GM18861 (cell line): ENCODE results near the gene PMS2.
"Not testable (repeated sequence)": the region's sequence is repeated elsewhere in the genome, so short reads cannot be mapped to it uniquely, and the experiment has no call there.

Experiments
- ATAC-seq: cut with Tn5 transposase; IDR thresholded peaks from one replicate; pipeline ENCODE4 v1.9.1; 2021; ENCODE audit not compliant: unreplicated experiment

PMS2 gene, protein sequence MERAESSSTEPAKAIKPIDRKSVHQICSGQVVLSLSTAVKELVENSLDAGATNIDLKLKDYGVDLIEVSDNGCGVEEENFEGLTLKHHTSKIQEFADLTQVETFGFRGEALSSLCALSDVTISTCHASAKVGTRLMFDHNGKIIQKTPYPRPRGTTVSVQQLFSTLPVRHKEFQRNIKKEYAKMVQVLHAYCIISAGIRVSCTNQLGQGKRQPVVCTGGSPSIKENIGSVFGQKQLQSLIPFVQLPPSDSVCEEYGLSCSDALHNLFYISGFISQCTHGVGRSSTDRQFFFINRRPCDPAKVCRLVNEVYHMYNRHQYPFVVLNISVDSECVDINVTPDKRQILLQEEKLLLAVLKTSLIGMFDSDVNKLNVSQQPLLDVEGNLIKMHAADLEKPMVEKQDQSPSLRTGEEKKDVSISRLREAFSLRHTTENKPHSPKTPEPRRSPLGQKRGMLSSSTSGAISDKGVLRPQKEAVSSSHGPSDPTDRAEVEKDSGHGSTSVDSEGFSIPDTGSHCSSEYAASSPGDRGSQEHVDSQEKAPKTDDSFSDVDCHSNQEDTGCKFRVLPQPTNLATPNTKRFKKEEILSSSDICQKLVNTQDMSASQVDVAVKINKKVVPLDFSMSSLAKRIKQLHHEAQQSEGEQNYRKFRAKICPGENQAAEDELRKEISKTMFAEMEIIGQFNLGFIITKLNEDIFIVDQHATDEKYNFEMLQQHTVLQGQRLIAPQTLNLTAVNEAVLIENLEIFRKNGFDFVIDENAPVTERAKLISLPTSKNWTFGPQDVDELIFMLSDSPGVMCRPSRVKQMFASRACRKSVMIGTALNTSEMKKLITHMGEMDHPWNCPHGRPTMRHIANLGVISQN

DNA sequence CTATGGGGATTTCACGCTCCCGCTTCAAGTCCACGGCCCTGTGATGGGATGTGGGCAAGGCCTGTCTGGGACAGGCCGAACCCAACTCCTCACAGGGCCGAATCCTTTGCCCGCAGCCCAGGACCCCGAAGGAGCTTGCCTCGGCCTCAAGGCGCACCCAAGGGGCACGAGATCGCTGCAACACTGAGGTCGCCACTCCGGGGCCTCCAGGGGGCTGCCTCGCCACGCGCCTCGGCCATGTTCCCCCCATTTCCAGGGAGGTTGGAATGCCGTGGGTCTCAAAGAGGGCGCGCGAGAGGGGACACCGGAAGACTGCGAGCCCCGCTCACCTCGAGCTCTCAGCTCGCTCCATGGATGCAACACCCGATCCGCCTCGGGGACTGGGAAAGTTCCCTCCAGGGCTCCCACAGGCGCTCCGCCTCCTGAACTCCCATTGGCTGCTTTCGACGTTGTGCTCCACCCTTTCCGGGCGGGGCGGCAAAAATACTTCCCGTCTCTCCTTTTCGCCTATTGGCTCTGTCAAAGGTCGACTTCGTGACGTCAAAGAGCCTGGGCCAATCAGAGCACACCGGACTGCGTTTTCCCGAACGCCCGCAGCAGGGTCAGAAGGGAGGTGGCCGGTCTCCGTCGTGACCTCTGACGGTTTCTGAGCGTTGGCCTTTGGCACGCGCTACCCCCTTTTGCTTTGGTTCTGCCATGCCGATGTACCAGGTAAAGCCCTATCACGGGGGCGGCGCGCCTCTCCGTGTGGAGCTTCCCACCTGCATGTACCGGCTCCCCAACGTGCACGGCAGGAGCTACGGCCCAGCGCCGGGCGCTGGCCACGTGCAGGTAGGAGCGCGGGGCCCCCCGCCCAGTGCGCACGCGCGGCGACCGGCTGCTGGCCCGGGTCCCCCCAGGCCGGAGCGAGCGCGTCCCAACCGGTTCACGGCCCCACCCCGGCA, at the start of gene PMS2, which contains the start of gene AIMP2:
Gene PMS2 (minus strand): TSS at position 382 of the 944 bp plus-strand sequence. CDS start 30 bp downstream, at position 352.
Gene AIMP2 (plus strand): TSS at position 605 of the 944 bp plus-strand sequence. CDS start 92 bp downstream, at position 697.
- peak; percentile 84 for ATAC-seq

DNA sequence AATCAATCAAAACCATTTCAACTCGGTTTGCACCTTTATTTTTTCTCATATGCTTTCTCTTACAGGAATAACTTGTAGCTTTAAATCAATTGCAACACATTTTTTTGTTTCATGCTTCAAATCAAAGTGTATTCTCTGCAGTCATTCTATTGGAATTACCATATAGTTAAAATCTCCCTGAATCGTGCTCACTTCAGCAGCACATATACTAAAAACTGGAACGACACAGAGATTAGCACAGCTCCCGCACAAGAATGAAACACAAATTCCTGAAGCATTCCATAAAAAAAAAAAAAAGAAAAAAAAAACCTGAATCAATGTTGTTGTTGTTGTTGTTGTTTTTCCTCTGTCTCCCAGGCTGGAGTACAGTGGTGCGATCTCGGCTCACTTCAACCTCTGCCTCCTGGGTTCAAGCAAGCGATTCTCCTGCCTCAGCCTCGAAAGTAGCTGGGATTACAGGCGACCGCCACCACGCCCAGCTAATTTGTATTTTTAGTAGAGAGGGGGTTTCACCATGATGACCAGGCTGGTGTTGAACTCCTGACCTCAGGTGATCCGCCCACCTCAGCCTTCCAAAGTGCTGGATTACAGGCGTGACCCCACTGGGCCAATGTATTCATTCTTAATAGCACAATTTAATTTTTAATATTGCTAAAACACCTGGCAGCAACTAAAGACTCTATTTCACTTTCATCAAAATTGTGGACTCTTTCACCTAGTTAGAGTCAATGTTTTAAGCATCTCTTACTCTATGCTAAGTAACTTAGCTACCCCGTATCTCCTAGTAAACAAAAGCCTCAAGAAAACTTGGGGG, 48.7 kb upstream of the PMS2 start:
- ATAC-seq = no peak

DNA sequence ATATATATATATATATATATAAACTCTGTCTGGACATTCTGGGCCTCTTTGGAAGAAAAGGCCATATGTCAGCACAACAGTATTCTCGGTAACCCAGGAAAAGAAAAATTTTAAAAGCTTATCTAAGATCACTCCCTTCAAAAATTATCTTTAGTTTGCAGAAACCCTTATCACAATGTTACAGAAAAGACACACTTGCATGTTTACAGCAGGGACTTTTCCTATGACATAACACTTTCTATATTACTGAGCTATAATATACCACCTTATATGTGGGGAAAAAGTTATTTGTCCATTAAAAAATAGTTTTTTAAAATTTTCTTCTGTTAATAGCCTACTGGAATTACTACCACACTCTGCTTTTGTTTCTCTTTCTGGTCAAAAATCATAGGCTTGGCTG, 47.8 kb upstream of the PMS2 start:
- ATAC-seq = no peak

DNA sequence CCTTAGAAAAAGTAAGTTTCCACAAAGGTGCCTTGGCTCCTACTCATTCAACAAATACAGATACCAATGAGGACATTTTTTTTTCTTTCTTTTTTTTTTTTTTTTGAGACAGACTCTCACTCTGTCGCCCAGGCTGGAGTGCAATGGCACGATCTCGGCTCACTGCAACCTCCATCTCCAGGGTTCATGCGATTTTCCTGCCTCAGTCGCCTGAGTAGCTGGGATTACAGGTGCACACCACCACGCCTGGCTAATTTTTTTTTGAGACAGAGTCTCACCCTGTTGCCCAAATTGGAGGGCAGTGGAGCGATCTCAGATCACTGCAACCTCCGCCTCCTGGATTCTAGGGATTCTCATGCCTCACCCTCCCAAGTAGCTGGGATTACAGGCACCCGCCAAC, 42.3 kb upstream of the PMS2 start:
- not testable (repeated sequence) for ATAC-seq

DNA sequence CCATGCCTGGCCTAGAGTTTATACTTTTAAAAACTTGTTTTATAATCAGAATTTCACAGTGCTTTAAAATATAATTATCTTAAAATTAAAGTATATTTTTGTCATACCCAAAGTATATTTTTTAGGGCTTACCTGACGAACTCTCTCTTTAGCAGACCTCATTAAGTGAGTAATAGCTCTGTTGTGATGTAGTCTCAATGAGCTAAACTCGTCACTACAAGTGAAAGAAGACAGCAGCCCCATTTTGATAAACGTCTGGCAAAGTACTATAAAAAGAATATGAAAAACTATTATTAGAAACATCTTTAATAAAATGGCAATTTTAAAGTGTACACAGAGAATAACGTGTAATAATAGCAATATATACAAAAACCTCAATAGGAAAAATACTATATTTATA, 40.9 kb upstream of the PMS2 start:
- no peak for ATAC-seq

DNA sequence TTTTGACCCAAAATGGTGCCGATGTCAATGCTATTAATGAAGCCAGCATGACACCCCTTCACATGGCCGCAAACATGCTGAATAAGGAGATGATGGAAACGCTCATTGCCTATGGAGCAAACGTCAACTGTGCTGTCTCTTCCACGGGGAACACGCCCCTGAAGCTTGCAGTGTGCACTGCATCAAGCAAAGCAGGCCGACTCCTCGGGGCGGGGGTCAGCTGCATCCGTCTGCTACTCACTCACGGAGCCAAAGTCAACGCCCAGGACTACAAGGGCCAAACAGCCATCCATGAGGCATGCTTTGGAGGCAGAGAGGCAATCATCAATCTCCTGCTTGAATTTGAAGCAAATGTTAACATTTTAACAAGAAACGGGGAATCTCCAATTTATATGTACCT, 26.8 kb upstream of the PMS2 start:
- ATAC-seq = no peak

DNA sequence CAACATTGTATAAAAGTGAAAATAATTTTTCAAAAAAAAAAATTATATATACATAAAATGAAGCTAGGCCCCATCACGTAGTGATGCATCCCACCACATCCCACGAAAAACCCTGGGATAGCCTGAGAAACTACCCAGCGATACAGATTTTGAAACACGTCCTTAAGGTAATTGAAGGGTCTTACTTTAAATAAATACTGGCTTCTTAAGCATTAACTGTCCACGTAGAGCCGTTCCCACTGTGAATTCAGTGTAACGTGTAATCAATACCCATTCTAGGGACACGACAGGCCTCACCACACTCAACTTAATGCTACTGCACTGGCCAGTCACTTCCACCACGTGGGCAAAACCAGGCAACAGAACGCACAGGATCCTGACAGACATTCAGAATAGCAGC, 26.3 kb upstream of the PMS2 start:
- ATAC-seq = no peak

DNA sequence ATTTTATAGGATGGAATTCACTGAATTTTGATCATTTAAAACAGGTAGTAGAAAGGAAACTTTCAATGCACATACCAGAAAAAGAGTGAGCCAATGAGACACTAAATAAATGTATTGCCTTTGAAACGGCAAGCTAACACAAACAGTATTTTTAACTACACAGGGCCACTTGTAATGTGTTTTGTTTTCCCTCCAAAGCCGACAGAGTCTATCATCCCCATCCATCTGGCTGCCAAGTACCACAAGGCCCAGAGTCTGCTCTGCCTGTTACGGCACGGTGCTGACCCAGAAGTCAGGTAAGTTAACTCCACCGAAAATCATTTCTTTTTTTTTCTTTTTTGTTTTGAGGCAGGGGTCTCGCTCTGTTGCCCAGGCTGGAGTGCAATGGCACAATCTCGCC, 23.8 kb upstream of the PMS2 start:
- ATAC-seq = no peak

DNA sequence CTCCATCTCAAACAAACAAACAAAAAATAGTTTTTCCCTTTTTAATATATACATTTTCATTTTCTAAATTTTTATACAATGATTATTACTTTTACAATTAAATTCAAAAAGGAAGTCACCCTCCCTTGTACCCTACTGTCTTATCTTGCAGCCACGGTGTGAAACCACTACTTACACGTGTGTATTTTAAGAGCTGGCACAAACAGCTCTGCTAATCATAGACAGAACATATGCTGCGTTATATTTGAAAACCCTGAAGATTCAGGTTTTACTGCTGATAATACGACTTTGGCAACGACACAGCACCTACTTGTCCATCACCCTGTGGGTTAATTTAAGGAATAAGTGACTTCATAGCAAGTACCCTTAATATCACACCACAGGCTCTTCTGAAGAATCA, 23.3 kb upstream of the PMS2 start:
- ATAC-seq = no peak

DNA sequence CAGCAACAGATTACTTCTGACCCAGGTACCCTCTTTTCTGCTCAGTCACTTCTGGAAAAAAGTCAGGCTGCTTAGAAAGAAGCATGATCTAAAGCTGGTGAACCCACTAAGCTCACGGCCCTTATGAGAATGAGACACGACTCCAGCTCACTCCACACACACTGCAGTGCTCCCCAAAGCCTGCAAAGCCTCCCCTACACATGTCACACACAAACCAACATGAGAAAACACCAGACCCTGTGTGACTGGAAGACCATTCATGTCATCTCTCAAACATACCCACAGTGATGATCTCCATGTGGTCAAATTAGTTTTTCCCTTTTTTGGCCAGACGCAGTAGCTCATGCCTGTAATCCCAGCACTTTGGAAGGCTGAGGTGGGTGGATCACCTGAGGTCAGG, 22.7 kb upstream of the PMS2 start:
- ATAC-seq = no peak

DNA sequence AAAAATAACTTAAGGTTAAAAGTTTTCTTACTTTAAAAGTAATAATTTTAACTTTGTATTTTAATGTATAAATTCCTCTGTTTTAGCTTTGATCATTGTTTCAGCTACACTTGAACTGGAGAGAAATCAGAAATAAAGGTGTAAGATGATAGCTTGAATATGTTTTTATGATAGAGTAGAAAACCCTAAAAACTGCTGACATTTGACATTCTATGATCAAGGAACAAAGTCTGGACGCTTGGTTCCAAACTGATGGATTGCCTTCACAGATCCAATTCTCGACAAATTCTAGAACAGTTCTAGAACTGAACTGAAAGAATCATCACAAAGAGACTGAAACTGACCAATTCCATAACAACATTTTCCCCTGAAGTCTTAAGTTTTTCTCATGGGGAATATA, 22.1 kb upstream of the PMS2 start, which contains the start of gene ANKRD61:
Gene ANKRD61 (plus strand): TSS at position 389 of the 400 bp plus-strand sequence. CDS start 0 bp downstream, at position 389.
- ATAC-seq = no peak

DNA sequence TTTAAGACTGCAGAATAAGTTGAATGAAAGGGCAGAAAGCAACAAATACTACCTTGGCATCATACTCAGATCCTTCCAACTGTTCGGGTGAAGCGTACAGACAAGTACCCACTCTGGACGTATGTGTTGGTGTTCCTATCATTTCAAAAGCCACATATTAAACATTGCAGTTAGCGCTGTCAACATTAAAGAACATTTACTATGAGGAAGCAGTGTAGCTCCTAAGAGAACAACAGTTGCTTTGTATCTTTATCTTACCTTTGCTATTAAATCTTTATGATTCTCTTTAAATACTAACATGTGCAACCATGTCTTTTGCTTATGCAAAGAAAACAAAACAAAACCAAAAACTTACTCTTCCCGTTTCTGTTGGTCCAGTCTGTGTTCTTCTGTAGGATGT, 19.7 kb upstream of the PMS2 start:
- ATAC-seq = no peak

DNA sequence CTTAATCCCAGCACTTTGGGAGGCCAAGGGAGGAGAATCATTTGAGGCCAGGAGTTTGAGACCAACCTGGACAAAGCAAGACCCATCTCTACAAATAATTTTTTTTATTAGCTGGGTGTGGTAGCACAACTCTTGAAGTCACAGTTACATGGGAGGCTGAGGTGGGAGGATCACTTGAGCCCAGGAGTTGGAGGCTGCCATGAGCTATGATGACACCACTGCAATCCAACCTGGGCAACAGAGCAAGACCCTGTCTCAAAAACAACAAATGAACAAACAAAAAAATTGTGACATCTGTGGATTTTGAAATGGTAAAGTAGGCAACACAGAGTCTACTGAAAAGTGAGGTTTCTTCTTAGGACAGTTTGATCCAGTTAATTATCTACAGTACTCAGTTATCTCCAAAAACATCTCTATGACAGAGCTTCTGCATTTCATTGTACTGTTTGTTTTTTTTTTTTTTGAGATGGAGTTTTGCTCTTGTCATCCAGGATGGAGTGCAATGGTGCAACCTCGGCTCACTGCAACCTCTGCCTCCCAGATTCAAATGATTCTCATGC, 19.0 kb upstream of the PMS2 start:
- ATAC-seq = no peak

DNA sequence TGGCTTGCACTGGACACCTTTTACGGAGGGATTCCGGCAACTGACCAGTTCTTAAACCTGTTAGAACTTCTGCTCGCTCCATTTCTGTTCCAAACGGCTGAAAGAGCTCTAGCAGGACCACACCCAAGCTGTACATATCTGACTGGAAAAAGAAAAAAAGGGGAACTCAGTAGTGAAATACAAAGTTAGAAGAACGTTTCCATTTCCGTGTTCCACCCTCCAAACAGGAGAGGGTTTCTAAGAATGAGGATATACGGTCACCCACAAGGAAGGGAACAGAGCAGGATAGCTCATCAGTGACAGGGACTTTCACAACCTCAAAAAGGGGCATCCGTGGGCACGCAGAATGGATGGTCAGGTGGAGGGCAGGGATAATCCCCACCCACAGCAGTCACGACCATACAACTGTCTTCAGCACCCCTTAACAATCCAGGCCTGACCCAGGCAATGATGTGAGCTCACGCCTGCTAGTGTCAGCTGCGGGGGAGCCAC, 18.0 kb upstream of the PMS2 start:
- no peak for ATAC-seq

DNA sequence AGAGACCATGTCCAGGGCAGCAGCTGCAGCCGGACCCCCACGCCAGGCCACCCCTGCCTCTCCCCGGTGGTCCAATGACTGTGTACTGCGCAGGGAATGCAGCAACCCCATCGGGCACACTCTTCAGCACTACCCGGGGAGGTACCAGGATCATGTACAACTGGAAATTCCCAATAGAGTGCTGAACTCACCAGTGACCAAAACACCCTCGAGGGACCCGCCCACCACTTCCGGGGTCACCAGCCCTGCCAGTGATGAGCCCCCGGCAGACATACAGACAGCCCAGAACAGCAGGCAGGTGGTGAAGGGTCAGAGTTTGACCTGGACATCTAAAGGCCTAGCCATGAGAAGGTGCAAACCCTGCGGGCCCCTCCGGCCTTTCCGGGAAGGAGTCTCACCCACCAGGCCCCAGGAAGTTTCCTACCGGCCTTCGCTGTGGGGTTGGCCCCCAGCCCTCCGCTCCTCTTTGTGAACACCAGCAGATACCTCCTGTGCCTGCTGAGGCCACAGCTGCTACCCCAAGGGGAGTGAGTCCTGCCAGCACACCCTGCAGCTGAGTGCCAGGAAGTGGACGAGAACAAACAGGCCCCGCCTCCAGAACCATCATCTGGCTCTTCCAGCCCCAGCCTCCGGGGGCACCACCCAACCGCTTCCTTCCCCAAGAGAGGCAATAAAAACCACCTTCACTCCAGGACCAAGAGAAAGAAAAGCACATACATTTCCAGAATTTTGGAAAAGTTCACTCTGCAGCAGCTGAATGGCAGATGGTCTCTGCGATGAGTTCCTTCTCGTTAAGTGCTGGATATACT, 17.4 kb upstream of the PMS2 start:
- peak; percentile 78 for ATAC-seq

DNA sequence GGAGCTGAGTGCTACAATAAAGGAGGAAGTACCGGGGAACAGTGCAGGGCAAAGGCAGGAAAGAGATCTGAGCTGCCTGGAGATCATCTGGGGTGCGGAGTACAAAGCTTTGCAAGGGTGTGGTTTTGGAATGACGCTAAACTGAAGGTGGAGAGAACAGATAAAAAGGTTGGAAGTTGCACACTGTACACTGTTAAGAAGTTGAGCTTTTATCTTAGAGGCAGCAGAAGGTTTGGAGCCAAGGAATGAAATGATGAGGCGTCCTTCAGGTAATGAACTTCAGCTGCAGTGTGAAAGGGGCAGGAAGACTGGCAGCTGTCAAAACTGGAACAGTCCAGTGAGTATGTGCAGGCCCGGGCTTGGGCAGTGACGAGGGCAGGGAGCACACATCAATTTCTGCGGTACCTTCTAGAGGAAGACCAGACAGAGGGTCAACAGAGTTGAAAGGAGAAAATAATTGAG, 15.2 kb upstream of the PMS2 start:
- no peak for ATAC-seq

DNA sequence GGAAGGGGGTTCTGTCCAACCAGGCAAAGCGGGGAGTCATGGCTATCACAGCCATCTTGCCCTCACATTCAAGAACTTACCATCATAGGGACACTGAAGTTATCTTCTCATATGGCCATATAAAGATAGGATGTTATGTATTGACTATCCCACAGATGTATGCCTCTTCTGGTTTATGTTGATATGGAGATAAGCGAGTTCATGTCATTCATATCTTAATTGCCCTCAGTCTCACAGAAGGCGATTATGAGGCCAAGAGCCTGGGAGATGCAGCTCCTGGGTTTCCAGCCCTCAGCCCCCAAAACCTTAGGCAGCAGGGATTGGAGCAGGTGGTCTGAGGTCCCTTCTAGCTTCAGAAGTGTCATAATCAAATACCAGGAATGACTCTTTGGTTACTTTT, 13.9 kb upstream of the PMS2 start:
- no peak for ATAC-seq
